Measurements from ENCODE around the gene VAMP2. TPM values are rescaled to one million over a fixed set of nuclear protein-coding genes. Genes with fewer than 3 reads are reported as not detected.

VAMP2 gene
- total and polyA plus RNA-seq, 9 of the 15 experiments (the other 6 are each of a cell fraction or from before 2014, with no cell fraction given), result 2.3 to 31.8 (median 6.0) TPM

DNA sequence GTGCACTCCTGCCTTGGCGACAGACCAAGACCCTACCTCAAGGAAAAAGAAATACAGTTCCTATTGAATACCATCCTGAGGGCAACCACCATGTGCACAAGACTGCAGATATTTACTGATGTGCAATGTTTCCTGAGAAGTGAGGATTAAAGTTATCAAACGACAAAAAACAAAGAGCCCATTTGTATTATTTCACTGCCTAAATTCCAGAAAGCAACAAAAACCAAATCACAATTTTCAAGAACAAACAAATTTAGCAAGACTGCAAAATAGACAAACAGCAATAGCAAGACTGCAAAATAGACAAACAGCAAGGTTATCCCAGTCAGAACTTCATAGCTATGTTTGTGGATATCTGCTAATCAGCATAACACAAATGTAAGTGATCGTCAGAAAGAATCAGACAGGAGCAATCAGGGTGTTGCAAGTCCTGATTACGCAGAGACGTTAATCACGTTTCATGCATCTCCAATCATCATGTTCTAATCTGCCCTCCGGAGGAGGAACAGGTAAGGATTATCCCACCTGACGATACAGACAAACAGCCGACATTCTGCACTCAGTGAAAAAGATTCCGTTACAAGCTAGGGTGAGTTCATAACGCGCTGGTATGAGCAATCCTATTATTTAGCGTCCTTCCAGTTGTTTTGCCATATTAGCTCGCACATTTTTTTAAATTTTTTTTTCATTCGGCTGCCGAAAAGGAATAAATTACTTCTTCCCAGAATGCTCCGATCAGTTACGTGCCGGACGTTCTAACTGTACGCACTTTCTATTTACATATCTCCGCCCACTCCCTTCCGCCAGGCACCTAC lies 10.5 kb upstream of the VAMP2 start (continued):
- TF ChIP-seq, protein P1, sequence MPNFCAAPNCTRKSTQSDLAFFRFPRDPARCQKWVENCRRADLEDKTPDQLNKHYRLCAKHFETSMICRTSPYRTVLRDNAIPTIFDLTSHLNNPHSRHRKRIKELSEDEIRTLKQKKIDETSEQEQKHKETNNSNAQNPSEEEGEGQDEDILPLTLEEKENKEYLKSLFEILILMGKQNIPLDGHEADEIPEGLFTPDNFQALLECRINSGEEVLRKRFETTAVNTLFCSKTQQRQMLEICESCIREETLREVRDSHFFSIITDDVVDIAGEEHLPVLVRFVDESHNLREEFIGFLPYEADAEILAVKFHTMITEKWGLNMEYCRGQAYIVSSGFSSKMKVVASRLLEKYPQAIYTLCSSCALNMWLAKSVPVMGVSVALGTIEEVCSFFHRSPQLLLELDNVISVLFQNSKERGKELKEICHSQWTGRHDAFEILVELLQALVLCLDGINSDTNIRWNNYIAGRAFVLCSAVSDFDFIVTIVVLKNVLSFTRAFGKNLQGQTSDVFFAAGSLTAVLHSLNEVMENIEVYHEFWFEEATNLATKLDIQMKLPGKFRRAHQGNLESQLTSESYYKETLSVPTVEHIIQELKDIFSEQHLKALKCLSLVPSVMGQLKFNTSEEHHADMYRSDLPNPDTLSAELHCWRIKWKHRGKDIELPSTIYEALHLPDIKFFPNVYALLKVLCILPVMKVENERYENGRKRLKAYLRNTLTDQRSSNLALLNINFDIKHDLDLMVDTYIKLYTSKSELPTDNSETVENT (CRISPR knock-in tag; IDR thresholded peaks at IDR 0.05), result peak; percentile 98
- TF ChIP-seq GATA2 (CRISPR knock-in tag; IDR thresholded peaks at IDR 0.05), result peak; percentile 93
- TF ChIP-seq MAFK (IDR thresholded peaks at IDR 0.05; ENCODE audit: low read length), result peak; percentile 75
- no peak for TF ChIP-seq PRPF4 (IDR thresholded peaks at IDR 0.05; ENCODE audit: insufficient read depth, low read depth, low read length, poor library complexity, severe bottlenecking)
- TF ChIP-seq ZNF311 (CRISPR knock-in tag; IDR thresholded peaks at IDR 0.05), result 0 out of 2 replicates have a peak, but pooled peaks have one; percentile 38
- TF ChIP-seq ZNF224 (CRISPR knock-in tag; IDR thresholded peaks at IDR 0.05), result no peak
- no peak for TF ChIP-seq STAT5B (CRISPR knock-in tag; IDR thresholded peaks at IDR 0.05)
- TF ChIP-seq, protein P2, sequence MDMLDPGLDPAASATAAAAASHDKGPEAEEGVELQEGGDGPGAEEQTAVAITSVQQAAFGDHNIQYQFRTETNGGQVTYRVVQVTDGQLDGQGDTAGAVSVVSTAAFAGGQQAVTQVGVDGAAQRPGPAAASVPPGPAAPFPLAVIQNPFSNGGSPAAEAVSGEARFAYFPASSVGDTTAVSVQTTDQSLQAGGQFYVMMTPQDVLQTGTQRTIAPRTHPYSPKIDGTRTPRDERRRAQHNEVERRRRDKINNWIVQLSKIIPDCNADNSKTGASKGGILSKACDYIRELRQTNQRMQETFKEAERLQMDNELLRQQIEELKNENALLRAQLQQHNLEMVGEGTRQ (CRISPR knock-in tag; IDR thresholded peaks at IDR 0.05), result no peak
- TF ChIP-seq, protein P3, sequence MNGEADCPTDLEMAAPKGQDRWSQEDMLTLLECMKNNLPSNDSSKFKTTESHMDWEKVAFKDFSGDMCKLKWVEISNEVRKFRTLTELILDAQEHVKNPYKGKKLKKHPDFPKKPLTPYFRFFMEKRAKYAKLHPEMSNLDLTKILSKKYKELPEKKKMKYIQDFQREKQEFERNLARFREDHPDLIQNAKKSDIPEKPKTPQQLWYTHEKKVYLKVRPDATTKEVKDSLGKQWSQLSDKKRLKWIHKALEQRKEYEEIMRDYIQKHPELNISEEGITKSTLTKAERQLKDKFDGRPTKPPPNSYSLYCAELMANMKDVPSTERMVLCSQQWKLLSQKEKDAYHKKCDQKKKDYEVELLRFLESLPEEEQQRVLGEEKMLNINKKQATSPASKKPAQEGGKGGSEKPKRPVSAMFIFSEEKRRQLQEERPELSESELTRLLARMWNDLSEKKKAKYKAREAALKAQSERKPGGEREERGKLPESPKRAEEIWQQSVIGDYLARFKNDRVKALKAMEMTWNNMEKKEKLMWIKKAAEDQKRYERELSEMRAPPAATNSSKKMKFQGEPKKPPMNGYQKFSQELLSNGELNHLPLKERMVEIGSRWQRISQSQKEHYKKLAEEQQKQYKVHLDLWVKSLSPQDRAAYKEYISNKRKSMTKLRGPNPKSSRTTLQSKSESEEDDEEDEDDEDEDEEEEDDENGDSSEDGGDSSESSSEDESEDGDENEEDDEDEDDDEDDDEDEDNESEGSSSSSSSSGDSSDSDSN (IDR thresholded peaks at IDR 0.05; ENCODE audit: borderline replicate concordance in 1 of 2, low read depth in 2 of 2, low read length in 2 of 2), result no peak
- TF ChIP-seq SOX6 (IDR thresholded peaks at IDR 0.05), result peak; percentile 95
- peak; percentile 62 for TF ChIP-seq SMAD4 (CRISPR knock-in tag; conservative IDR thresholded peaks at IDR 0.05)
- no peak for TF ChIP-seq ADNP (tag; IDR thresholded peaks at IDR 0.05)
- TF ChIP-seq, protein P4, sequence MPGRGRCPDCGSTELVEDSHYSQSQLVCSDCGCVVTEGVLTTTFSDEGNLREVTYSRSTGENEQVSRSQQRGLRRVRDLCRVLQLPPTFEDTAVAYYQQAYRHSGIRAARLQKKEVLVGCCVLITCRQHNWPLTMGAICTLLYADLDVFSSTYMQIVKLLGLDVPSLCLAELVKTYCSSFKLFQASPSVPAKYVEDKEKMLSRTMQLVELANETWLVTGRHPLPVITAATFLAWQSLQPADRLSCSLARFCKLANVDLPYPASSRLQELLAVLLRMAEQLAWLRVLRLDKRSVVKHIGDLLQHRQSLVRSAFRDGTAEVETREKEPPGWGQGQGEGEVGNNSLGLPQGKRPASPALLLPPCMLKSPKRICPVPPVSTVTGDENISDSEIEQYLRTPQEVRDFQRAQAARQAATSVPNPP (IDR thresholded peaks at IDR 0.05; ENCODE audit: borderline replicate concordance, insufficient read depth, insufficient read length), result no peak
- TF ChIP-seq, protein P5, sequence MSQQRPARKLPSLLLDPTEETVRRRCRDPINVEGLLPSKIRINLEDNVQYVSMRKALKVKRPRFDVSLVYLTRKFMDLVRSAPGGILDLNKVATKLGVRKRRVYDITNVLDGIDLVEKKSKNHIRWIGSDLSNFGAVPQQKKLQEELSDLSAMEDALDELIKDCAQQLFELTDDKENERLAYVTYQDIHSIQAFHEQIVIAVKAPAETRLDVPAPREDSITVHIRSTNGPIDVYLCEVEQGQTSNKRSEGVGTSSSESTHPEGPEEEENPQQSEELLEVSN (IDR thresholded peaks at IDR 0.05; ENCODE audit: borderline replicate concordance in 1 of 2, extremely low read depth in 1 of 2, insufficient read depth in 1 of 2, insufficient read length in 1 of 2, low read depth in 1 of 2, low read length in 1 of 2, poor library complexity in 1 of 2, severe bottlenecking in 1 of 2), result no peak
- TF ChIP-seq CSDE1 (IDR thresholded peaks at IDR 0.05), result peak in 1 of 2 experiments; percentile 99; a peak in 2 of 4 replicates
- no peak for TF ChIP-seq SIRT6 (IDR thresholded peaks at IDR 0.05; ENCODE audit: low read depth, low read length)
- TF ChIP-seq ARID1B (IDR thresholded peaks at IDR 0.05), result peak; percentile 87
